HepG2 (cell line): ENCODE measurements around the gene DTHD1. TPM values are rescaled to one million over a fixed set of nuclear protein-coding genes. Genes with fewer than 3 reads are reported as not detected.

Experiments used
- ATAC-seq: fragments of 200-7000 bp; cut with Tn5 transposase; 3 replicates; pipeline ENCODE4 v1.9.1; 2020; ENCODE audit warnings: mild to moderate bottlenecking, moderate library complexity
- BruUV-seq: library from RNA; stranded (reverse); fragments of 400-500 nt; replicated peaks from 2 replicates; lab custom pipeline; 2021; lab: Mats Ljungman, UMichigan
- CTCF ChIA-PET: fragments of 300-600 bp; formaldehyde crosslinking; extraction: SDS; loops from one replicate; lab custom pipeline; 2021; ENCODE audit warnings: low total read pairs, inconsistent platforms, low intra/inter-chr PET ratio; lab: Yijun Ruan, JAX
- POLR2A ChIA-PET: fragments of 350-600 bp; sonication (Branson Sonifier 250); formaldehyde crosslinking; loops from one replicate; lab custom pipeline; 2020; ENCODE audit warnings: antibody characterized with exemption, inconsistent platforms; lab: Yijun Ruan, JAX
- DNase-seq: peaks from one replicate; pipeline ENCODE4 v3.0.0-alpha.2; 2015; ENCODE audit warnings: low spot score
- FAIRE-seq: peaks from 3 replicates; lab custom pipeline; 2011; peaks lifted over from hg19 to GRCh38; lab: Jason Lieb, UNC
- H2AFZ ChIP-seq: one replicate; pipeline ENCODE4 v1.6.1; 2011; ENCODE audit warnings: low read length, inconsistent platforms
- H3K27ac ChIP-seq: fragments of 300-600 bp; 3 replicates; pipeline ENCODE4 v1.8.0; 2011; ENCODE audit warnings: mixed run types, mild to moderate bottlenecking, mixed read lengths, low read length, inconsistent platforms; ENCODE audit not compliant: insufficient read depth; ENCODE audit errors: extremely low read length
- H3K27me3 ChIP-seq, 2 experiments: fragments of 200-600 bp in 1 of 2; 2 replicates in 1 of 2; 3 replicates in 1 of 2; pipeline versions ENCODE4 v1.6.0 to v1.8.0; 2011; ENCODE audit warnings: low read length in 2 of 2, mild to moderate bottlenecking in 2 of 2, moderate library complexity in 2 of 2, inconsistent platforms in 1 of 2; ENCODE audit not compliant: insufficient read depth in 2 of 2, control insufficient read depth in 1 of 2
- H3K36me3 ChIP-seq, 2 experiments: fragments of 200-600 bp in 1 of 2; replicated peaks in 1 of 2; 2 replicates in 1 of 2; 3 replicates in 1 of 2; pipeline versions ENCODE4 v1.5.1 to v1.8.0; 2011; ENCODE audit warnings: low read length in 2 of 2, inconsistent platforms in 1 of 2; ENCODE audit not compliant: insufficient read depth in 2 of 2, control insufficient read depth in 1 of 2
- H3K4me1 ChIP-seq: 2 replicates; pipeline ENCODE4 v1.5.1; 2012; ENCODE audit warnings: low read length, inconsistent platforms; ENCODE audit not compliant: insufficient read depth
- H3K4me2 ChIP-seq: 2 replicates; pipeline ENCODE4 v1.6.0; 2011; ENCODE audit warnings: low read depth, low read length, inconsistent platforms
- H3K4me3 ChIP-seq, 3 experiments: fragments of 200-600 bp in 1 of 3; sonication (generic), shearing (Covaris generic) in 1 of 3; replicated peaks in 1 of 3; 2 replicates each; pipeline ENCODE4 v1.5.1; 2011 to 2016; ENCODE audit warnings: low read length in 3 of 3, inconsistent platforms in 2 of 3, low read depth in 2 of 3, mild to moderate bottlenecking in 2 of 3, control low read depth in 1 of 3, mixed read lengths in 1 of 3; ENCODE audit not compliant: insufficient read depth in 1 of 3
- H3K79me2 ChIP-seq: one replicate; pipeline ENCODE4 v1.6.1; 2011; ENCODE audit warnings: low read length, inconsistent platforms; ENCODE audit not compliant: insufficient read depth
- H3K9ac ChIP-seq: 2 replicates; pipeline ENCODE4 v1.6.0; 2011; ENCODE audit warnings: mild to moderate bottlenecking, low read depth, low read length, inconsistent platforms; ENCODE audit not compliant: insufficient read depth
- H3K9me3 ChIP-seq: 2 replicates; pipeline ENCODE4 v1.5.1; 2012; ENCODE audit warnings: mild to moderate bottlenecking, low read length
- H4K20me1 ChIP-seq: 2 replicates; pipeline ENCODE4 v1.6.0; 2011; ENCODE audit warnings: inconsistent platforms, mild to moderate bottlenecking, low read length, moderate library complexity; ENCODE audit not compliant: insufficient read depth
- ETV5 ChIP-seq: IDR thresholded peaks from 2 replicates; pipeline ENCODE4 v1.6.1; 2018; ENCODE audit warnings: missing biosample characterization, missing genetic modification reagents, inconsistent platforms, borderline replicate concordance
- MAFF ChIP-seq: IDR thresholded peaks from 2 replicates; pipeline ENCODE4 v1.6.1; 2011; ENCODE audit warnings: low read depth, low read length, improper control_type of control experiment
- MAFK ChIP-seq, 2 experiments: IDR thresholded peaks in 1 of 2; conservative IDR thresholded peaks in 1 of 2; 2 replicates each; pipeline ENCODE4 v1.6.1; 2011; ENCODE audit warnings: improper control_type of control experiment in 2 of 2, low read length in 2 of 2
- MIXL1 ChIP-seq: IDR thresholded peaks from 2 replicates; pipeline ENCODE4 v1.6.1; 2016
- NFATC3 ChIP-seq: sonication (generic); formaldehyde crosslinking; IDR thresholded peaks from 2 replicates; pipeline ENCODE4 v1.5.1; 2020; ENCODE audit warnings: mild to moderate bottlenecking, missing genetic modification reagents
- ZNF816 ChIP-seq: sonication (generic); formaldehyde crosslinking; IDR thresholded peaks from 2 replicates; pipeline ENCODE4 v1.8.0; 2022; ENCODE audit warnings: missing genetic modification reagents, mild to moderate bottlenecking, borderline replicate concordance
- WGBS: methylation state at CpG from one replicate; pipeline ENCODE4 v1.1.6; 2017; ENCODE audit warnings: low lambda C conversion rate; 5-methylcytosine and 5-hydroxymethylcytosine counted together
- in situ Hi-C: cut with HindIII; loops from 2 replicates; pipeline ENCODE4 v1.10.0; 2017; ENCODE audit warnings: low pct_unique_long_range_greater_than_20kb; ENCODE audit not compliant: extremely low pct_ligation_motif_present
- intact Hi-C: fragments of 100-400 bp; cut with micrococcal nuclease; formaldehyde crosslinking; loops from one replicate; pipeline ENCODE4 v1.10.0; 2022; ENCODE audit not compliant: unreplicated experiment
- polyA plus RNA-seq, 8 experiments: library from polyadenylated mRNA; depleted of rRNA in 3 of 8; stranded (reverse) in 7 of 8; unstranded in 1 of 8; fragments of >200 nt; fragmentation: Illumina TruSeq in 4 of 8; extraction: Trizol in 4 of 8; gene quantifications; 2 replicates each; pipeline versions ENCODE4 v1.2.1 to v1.2.3, GENCODE V29; 2011 to 2016; ENCODE audit warnings: low read depth in 4 of 8, missing spikeins in 1 of 8, mixed read lengths in 1 of 8; ENCODE audit not compliant: insufficient read depth in 1 of 8
- total RNA-seq, 5 experiments: library from RNA; depleted of rRNA; stranded (reverse); fragments of >200 nt; fragmentation: Illumina TruSeq; extraction: Trizol; gene quantifications; 2 replicates each; pipeline ENCODE4 v1.2.3, GENCODE V29; 2016; ENCODE audit warnings: low read depth in 1 of 5
- TF ChIP-seq, protein P1 (sequence below): IDR thresholded peaks from 2 replicates; pipeline ENCODE4 v1.6.1; 2016; ENCODE audit warnings: missing compliant biosample characterization, missing genetic modification reagents, borderline replicate concordance
- TF ChIP-seq, protein P2 (sequence below): sonication (generic); formaldehyde crosslinking; IDR thresholded peaks from 2 replicates; pipeline ENCODE4 v1.4.0; 2020; ENCODE audit warnings: missing genetic modification reagents
- TF ChIP-seq, protein P3 (sequence below): sonication (generic); formaldehyde crosslinking; IDR thresholded peaks from 2 replicates; pipeline ENCODE4 v1.4.0; 2020; ENCODE audit warnings: missing genetic modification reagents, borderline replicate concordance
- TF ChIP-seq, protein P4 (sequence below): sonication (generic); formaldehyde crosslinking; IDR thresholded peaks from 2 replicates; pipeline ENCODE4 v1.5.1; 2020; ENCODE audit warnings: missing genetic modification reagents, mild to moderate bottlenecking, borderline replicate concordance

Gene DTHD1
- total and polyA plus RNA-seq, 2 of the 13 experiments (the other 11 are each of a cell fraction or from before 2014, with no cell fraction given) = not detected

DNA sequence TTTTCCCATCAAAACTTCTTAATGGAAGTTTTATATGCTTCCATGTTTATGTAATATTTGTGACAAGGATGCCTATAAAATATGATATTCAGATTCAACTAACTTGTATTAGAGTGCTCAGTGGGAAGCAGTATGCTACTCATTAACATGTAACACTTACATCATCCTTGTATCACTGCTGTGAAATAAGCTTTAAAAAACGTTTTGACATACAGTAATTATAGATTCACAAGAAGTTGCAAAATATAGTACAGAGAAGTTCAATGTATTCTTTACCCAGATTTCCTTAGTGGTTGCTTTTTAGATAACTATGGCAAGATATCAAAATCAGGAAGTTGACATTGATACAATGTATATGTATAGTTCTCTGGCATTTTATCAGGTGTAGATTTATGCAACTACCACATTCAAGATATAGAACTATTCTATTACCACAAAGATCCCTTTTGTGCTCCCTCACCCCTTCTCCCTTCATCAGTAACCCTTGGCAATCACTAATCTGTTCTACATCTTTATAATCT, 56.3 kb downstream of the DTHD1 start:
- intact Hi-C loops (no loop called here), in situ Hi-C loops (no loop called here)
- no peak for FAIRE-seq
- Histone ChIP-seq H3K79me2 (no peaks in the 10 kb centered on the region), H3K9ac (no peak overlapping the region), H4K20me1 (no peaks in the 10 kb centered on the region), H3K27ac (no peak overlapping the region), H3K4me3 (no peak overlapping the region), H3K27me3 (no peaks in the 10 kb centered on the region; a peak in 1 of 5 replicates), H3K9me3 (no peaks in the 10 kb centered on the region), H2AFZ (no peak overlapping the region), H3K4me1 (no peaks in the 10 kb centered on the region), H3K36me3 (no peaks in the 10 kb centered on the region), H3K4me2 (no peak overlapping the region)
- WGBS = 0% methylated on average over 1 of the region's 1 CpG
- no TSS peak for BruUV-seq
- POLR2A ChIA-PET = no interaction called here
- no peak for DNase-seq
- CTCF ChIA-PET = no interaction called here
- no peak for ATAC-seq
- TF ChIP-seq, protein P1, sequence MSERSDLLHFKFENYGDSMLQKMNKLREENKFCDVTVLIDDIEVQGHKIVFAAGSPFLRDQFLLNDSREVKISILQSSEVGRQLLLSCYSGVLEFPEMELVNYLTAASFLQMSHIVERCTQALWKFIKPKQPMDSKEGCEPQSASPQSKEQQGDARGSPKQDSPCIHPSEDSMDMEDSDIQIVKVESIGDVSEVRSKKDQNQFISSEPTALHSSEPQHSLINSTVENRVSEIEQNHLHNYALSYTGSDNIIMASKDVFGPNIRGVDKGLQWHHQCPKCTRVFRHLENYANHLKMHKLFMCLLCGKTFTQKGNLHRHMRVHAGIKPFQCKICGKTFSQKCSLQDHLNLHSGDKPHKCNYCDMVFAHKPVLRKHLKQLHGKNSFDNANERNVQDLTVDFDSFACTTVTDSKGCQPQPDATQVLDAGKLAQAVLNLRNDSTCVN = no peak
- TF ChIP-seq, protein P2, sequence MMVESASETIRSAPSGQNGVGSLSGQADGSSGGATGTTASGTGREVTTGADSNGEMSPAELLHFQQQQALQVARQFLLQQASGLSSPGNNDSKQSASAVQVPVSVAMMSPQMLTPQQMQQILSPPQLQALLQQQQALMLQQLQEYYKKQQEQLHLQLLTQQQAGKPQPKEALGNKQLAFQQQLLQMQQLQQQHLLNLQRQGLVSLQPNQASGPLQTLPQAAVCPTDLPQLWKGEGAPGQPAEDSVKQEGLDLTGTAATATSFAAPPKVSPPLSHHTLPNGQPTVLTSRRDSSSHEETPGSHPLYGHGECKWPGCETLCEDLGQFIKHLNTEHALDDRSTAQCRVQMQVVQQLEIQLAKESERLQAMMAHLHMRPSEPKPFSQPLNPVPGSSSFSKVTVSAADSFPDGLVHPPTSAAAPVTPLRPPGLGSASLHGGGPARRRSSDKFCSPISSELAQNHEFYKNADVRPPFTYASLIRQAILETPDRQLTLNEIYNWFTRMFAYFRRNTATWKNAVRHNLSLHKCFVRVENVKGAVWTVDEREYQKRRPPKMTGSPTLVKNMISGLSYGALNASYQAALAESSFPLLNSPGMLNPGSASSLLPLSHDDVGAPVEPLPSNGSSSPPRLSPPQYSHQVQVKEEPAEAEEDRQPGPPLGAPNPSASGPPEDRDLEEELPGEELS (CRISPR knock-in tag) = no peak

DNA sequence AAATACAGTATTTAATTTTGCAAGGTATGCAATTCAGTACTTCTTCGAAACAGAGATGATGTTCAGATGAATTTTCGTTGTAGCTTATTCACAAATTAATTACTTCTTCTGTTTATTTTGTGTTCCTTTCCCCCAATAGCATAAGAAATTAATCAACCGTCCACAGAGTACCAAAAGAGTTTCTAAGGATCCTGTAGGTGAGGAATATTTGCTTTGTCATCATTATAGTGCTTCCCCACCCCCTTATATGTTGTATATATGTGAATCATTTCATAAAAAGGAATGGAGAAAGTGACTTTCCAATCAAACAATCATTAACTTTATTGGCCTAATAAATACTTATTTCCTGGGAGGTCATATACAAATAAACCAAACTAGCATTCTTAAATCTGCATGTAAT, 57.6 kb downstream of the DTHD1 start:
- Histone ChIP-seq H3K36me3 (no peaks in the 10 kb centered on the region), H3K4me3 (no peak overlapping the region), H3K4me1 (no peaks in the 10 kb centered on the region), H3K79me2 (no peaks in the 10 kb centered on the region), H3K27me3 (no peaks in the 10 kb centered on the region; a peak in 1 of 5 replicates), H3K9ac (no peak overlapping the region), H3K27ac (no peak overlapping the region), H3K9me3 (no peaks in the 10 kb centered on the region), H2AFZ (no peak overlapping the region), H4K20me1 (no peaks in the 10 kb centered on the region), H3K4me2 (no peak overlapping the region)
- DNase-seq = no peak
- ChIA-PET POLR2A (no interaction called here), CTCF (no interaction called here)
- WGBS = 17% methylated on average over 3 of the region's 3 CpGs
- no TSS peak for BruUV-seq
- in situ Hi-C loops (no loop called here), intact Hi-C loops (no loop called here)
- FAIRE-seq = no peak
- ATAC-seq = no peak
- TF ChIP-seq ZNF816 (CRISPR knock-in tag) = no peak
- peak; percentile 69 to 76 for TF ChIP-seq MAFK (conservative IDR thresholded peaks at IDR 0.05 in 1 of 2, IDR thresholded peaks at IDR 0.05 in 1 of 2; ENCODE audit: low read length in 2 of 2)
- no peak for TF ChIP-seq ETV5 (CRISPR knock-in tag)
- no peak for TF ChIP-seq NFATC3 (CRISPR knock-in tag)
- TF ChIP-seq MAFF = peak; percentile 63; the same call in 1 of the 2 replicates
- TF ChIP-seq, protein P3, sequence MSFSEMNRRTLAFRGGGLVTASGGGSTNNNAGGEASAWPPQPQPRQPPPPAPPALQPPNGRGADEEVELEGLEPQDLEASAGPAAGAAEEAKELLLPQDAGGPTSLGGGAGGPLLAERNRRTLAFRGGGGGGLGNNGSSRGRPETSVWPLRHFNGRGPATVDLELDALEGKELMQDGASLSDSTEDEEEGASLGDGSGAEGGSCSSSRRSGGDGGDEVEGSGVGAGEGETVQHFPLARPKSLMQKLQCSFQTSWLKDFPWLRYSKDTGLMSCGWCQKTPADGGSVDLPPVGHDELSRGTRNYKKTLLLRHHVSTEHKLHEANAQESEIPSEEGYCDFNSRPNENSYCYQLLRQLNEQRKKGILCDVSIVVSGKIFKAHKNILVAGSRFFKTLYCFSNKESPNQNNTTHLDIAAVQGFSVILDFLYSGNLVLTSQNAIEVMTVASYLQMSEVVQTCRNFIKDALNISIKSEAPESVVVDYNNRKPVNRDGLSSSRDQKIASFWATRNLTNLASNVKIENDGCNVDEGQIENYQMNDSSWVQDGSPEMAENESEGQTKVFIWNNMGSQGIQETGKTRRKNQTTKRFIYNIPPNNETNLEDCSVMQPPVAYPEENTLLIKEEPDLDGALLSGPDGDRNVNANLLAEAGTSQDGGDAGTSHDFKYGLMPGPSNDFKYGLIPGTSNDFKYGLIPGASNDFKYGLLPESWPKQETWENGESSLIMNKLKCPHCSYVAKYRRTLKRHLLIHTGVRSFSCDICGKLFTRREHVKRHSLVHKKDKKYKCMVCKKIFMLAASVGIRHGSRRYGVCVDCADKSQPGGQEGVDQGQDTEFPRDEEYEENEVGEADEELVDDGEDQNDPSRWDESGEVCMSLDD (CRISPR knock-in tag) = no peak
- TF ChIP-seq, protein P4, sequence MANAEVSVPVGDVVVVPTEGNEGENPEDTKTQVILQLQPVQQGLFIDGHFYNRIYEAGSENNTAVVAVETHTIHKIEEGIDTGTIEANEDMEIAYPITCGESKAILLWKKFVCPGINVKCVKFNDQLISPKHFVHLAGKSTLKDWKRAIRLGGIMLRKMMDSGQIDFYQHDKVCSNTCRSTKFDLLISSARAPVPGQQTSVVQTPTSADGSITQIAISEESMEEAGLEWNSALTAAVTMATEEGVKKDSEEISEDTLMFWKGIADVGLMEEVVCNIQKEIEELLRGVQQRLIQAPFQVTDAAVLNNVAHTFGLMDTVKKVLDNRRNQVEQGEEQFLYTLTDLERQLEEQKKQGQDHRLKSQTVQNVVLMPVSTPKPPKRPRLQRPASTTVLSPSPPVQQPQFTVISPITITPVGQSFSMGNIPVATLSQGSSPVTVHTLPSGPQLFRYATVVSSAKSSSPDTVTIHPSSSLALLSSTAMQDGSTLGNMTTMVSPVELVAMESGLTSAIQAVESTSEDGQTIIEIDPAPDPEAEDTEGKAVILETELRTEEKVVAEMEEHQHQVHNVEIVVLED (CRISPR knock-in tag) = no peak
- TF ChIP-seq MIXL1 = no peak
